Measurements from ENCODE around the gene SYCP2.
"Not testable (repeated sequence)": the region's sequence is repeated elsewhere in the genome, so short reads cannot be mapped to it uniquely, and the experiment has no call there.

SYCP2 gene, protein sequence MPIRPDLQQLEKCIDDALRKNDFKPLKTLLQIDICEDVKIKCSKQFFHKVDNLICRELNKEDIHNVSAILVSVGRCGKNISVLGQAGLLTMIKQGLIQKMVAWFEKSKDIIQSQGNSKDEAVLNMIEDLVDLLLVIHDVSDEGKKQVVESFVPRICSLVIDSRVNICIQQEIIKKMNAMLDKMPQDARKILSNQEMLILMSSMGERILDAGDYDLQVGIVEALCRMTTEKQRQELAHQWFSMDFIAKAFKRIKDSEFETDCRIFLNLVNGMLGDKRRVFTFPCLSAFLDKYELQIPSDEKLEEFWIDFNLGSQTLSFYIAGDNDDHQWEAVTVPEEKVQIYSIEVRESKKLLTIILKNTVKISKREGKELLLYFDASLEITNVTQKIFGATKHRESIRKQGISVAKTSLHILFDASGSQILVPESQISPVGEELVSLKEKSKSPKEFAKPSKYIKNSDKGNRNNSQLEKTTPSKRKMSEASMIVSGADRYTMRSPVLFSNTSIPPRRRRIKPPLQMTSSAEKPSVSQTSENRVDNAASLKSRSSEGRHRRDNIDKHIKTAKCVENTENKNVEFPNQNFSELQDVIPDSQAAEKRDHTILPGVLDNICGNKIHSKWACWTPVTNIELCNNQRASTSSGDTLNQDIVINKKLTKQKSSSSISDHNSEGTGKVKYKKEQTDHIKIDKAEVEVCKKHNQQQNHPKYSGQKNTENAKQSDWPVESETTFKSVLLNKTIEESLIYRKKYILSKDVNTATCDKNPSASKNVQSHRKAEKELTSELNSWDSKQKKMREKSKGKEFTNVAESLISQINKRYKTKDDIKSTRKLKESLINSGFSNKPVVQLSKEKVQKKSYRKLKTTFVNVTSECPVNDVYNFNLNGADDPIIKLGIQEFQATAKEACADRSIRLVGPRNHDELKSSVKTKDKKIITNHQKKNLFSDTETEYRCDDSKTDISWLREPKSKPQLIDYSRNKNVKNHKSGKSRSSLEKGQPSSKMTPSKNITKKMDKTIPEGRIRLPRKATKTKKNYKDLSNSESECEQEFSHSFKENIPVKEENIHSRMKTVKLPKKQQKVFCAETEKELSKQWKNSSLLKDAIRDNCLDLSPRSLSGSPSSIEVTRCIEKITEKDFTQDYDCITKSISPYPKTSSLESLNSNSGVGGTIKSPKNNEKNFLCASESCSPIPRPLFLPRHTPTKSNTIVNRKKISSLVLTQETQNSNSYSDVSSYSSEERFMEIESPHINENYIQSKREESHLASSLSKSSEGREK (N-terminal part only)

GRCh38 chr20:59933296-59933848 lies at the start of gene SYCP2:
Gene SYCP2, minus strand, starts transcription at chr20:59933637. Its CDS starts 11,224 bp downstream, at chr20:59922413.
- peak; percentile 70 to 73 for DNase-seq

DNA sequence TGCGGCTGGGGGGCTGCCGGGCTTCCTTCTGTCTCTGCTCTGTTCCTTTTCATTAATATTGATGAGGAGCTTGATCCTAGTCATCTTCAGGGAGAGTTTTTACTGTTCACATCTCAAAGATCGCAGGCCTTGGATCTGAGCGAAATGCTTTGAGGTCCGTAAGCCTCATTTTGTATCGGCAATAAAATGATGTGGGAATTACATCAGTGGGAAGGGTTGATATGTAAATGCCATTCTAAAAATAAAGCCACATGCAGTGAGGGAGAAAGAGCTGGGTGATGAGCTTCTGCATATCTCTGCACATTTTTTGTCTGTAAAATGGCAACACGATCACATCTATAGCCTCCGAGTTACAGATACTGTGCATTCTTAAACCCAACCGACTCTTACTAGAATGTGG lies 49.6 kb upstream of the SYCP2 start:
- no peak for DNase-seq

GRCh38 chr20:59977086-59977485 lies 43.6 kb upstream of the SYCP2 start:
- no peak for DNase-seq

- DNase-seq, result no peak
Observed at GRCh38 chr20:59976156-59976782, 42.8 kb upstream of the SYCP2 start.

- no peak for DNase-seq
Observed at GRCh38 chr20:59972037-59972801, 38.8 kb upstream of the SYCP2 start.

DNA sequence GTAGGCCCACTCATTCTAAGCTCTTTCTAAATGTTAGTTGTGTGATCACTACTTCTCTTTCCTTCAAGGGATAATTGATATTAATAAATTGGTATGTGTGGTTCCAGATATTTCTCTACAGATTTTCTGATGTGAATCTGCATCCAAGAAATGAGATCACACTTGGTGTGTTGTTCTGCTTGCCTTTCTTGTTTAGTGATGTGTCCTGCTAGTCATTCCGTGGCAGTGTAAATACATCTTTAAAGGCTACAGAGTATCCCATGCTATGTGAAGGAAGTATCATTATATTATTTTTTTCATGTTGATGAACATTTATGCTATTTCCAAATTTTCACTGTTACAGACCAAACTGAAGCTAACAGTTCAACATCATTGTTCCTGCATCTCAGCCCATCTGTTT lies 38.0 kb upstream of the SYCP2 start:
- DNase-seq, result no peak

- DNase-seq, result no peak
Observed at GRCh38 chr20:59966428-59966827, 33.0 kb upstream of the SYCP2 start.

- no peak for DNase-seq
Observed at GRCh38 chr20:59962155-59962554, 28.7 kb upstream of the SYCP2 start.

DNA sequence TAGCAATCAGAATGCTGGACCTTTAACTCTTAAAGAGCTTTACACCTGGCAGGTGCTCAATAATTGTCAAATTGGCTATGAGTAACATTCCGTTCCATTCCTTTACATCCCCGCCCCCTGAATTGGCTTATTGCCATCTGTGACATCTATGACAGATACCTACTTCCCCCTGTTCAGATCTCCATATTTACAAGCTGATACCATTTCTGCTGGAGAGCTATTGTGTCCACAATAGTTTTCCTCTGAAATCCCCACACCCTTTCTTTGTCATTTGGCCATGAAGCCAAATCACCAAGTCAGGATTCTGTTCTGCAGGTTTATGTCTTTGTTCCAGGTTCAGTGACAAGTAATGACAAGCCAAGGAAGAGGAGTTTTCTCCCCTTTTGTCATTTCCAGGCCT lies 28.0 kb upstream of the SYCP2 start:
- no peak for DNase-seq

DNA sequence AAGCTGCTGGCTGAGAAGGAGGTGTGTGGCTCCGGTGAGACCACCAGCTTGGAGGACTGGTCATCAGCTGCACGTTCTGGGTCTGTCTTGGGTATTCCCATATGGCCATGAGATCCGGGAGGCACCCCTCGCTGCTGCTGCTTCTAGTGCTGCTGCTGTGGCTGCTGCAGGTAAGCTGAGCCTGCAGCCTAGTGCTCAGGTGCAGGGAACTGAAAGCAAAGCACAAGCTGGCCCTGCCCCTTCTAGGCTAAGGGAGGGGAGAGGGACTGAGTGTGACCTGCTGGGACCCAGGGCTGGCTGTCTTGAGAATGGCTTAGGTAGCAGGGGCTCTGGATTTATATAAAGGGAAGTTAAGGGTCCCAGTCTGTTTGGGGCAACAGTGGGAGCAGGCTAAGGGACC lies 25.2 kb upstream of the SYCP2 start:
- no peak for DNase-seq

DNA sequence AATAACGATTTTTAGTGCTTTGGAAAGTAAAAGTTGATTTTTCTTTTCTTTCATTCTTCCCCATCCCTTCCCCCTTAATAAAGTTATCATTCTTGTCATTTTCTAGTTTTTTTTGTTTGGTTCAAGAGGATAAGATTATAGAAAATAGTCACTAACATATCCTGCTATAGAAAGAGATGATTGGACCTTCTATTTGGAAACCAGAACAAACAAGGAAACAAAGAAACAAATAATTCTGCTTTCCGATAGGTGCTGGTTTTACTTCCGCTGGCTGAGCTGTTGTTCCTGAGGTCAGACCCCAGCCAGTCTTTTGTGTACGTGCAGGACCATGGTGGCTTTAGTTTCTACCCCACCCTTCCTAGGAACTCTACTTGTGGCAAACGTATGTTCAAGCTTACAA lies 24.7 kb upstream of the SYCP2 start, which contains the start of gene CDH26:
TSS of gene CDH26 (plus strand) at position 301 of the 400 bp plus-strand sequence. CDS start 304 bp downstream, outside the sequence.
- no peak for DNase-seq

GRCh38 chr20:59957568-59957967 lies 24.1 kb upstream of the SYCP2 start:
- not testable (repeated sequence) for DNase-seq

GRCh38 chr20:59955131-59955796 lies 21.8 kb upstream of the SYCP2 start:
- DNase-seq, result peak in 1 of 2 donors; percentile 13

GRCh38 chr20:59954718-59955117 lies 21.3 kb upstream of the SYCP2 start:
- DNase-seq, result no peak

DNA sequence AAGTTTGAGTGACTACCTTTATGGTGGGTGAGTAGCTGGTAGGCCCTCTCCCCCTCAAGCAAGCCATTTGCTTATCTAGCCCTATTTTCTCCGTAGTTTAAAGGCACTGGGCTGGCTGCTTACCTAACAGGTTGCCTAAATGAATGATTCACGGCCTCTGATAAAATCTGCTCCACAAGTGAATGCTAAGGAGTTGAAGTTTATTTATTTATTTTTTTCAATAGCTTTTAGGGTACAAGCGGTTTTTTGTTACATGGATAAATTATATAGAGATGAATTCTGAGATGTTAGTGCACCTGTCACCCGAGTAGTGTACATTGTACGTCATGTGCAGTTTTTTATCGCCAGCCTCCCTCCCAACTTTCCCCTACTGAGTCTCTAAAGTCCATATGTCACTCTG lies 16.5 kb upstream of the SYCP2 start:
- DNase-seq, result no peak

GRCh38 chr20:59948828-59949720 lies 15.6 kb upstream of the SYCP2 start:
- peak; percentile 54 to 77 for DNase-seq

DNA sequence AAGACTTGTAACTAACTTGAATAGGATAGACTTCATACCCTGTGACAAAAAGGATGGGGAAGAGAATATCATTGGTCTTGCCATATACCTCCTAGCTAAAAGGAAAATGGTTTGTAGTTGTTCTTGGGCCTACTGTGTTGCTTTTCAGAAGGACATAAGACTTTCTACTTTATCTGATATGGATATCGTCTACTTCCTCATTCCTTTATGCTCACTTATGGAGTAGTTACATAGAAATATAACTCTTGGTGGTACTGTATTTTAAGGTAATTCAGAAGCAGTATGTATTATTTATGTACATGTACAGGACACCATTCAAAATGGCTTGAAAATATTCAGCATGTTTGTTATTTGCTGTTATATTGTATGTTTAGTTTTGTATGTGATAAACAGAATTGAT lies 14.8 kb upstream of the SYCP2 start:
- DNase-seq, result no peak

DNA sequence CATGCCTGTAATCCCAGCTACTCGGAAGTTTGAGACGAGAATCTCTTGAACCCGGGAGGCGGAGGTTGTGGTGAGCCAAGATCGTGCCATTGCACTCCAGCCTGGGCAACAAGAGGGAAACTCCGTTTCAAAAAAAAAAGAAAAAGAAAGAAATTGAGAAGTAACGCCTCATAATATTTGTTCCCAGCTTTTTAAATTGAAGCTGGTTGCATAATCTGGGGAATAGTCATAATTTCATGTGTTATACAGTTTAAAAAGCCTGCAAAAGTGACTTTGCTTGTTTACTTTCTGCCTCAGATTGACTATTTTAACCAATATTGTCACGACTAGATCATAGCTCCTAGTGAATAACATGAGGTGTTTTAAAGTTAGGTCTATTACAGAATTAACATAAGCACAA lies 13.9 kb upstream of the SYCP2 start:
- no peak for DNase-seq

DNA sequence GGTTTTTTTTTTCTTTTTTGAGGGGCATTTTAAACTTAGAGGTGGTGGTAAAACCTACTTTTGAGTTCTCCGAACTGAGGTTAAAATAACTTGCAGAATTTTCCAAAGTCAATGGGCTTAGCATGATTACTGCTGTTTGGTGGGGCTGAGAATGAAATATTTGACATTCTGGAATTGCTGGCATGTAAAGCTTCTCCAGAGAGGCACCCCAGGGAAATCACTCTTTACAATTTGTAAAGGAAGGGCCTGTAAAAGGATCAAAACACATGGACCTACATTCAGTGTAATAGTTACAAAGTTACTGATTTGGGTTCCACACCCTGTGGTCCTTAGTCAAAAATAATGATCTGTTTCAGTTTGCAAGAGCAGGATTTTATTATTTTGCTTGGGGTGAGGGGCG lies 12.3 kb upstream of the SYCP2 start:
- no peak for DNase-seq

- no peak for DNase-seq
Observed at GRCh38 chr20:59945175-59945574, 11.7 kb upstream of the SYCP2 start.
